Stomach (tissue), 9 donors: ENCODE results near the gene DYRK1B. TPM values are rescaled to one million over a fixed set of nuclear protein-coding genes. Genes with fewer than 3 reads are reported as not detected.

Source experiments
- DNase-seq, 2 donors: peaks; one replicate each; pipeline versions ENCODE4 v3.0.0 to v3.0.0-alpha.2; 2013 to 2019
- H3K27ac ChIP-seq, 5 donors: fragments of 200-600 bp in 4 of 5; sonication (generic) in 4 of 5; one replicate each; pipeline ENCODE4 v1.5.1; 2013 to 2019; ENCODE audit warnings: mild to moderate bottlenecking in 1 of 5, moderate library complexity in 1 of 5
- H3K27me3 ChIP-seq, 3 donors: fragments of 200-600 bp; sonication (generic); one replicate each; pipeline ENCODE4 v1.5.1; 2017 to 2019; ENCODE audit warnings: mixed run types in 1 of 3
- H3K36me3 ChIP-seq, 4 donors: fragments of 200-600 bp; sonication (generic); 1 replicate in 3 of 4; 2 replicates in 1 of 4; pipeline ENCODE4 v1.5.1; 2016 to 2019
- H3K4me1 ChIP-seq, 4 donors: fragments of 200-600 bp; sonication (generic); one replicate each; pipeline ENCODE4 v1.5.1; 2016 to 2019
- H3K4me3 ChIP-seq, 4 donors: fragments of 200-600 bp; sonication (generic) in 3 of 4; one replicate each; pipeline ENCODE4 v1.5.1; 2016 to 2019; ENCODE audit warnings: mild to moderate bottlenecking in 1 of 4
- H3K9me3 ChIP-seq, 4 donors: fragments of 200-600 bp; sonication (generic); one replicate each; pipeline ENCODE4 v1.5.1; 2016 to 2019
- EP300 ChIP-seq: sonication (generic); formaldehyde crosslinking; IDR thresholded peaks from one replicate; pipeline ENCODE4 v1.6.1; 2017; ENCODE audit warnings: antibody characterized with exemption
- POLR2A ChIP-seq, 4 donors: fragments of 450-650 bp; IDR thresholded peaks; one replicate each; pipeline ENCODE4 v1.6.1; 2016; ENCODE audit warnings: antibody characterized with exemption in 4 of 4, control low read depth in 2 of 4, mild to moderate bottlenecking in 1 of 4, moderate library complexity in 1 of 4
- POLR2AphosphoS5 ChIP-seq, 3 donors: sonication (generic); formaldehyde crosslinking; IDR thresholded peaks; one replicate each; pipeline ENCODE4 v1.6.1; 2016; ENCODE audit warnings: antibody characterized with exemption in 3 of 3
- WGBS, 5 donors: extraction: QIAGEN DNeasy Blood & Tissue Kit in 3 of 5; methylation state at CpG; one replicate each; pipeline versions ENCODE4 v1.1.5 to v1.1.7; 2013 to 2018; 5-methylcytosine and 5-hydroxymethylcytosine counted together
- intact Hi-C: fragments of 100-400 bp; cut with DNase I; formaldehyde crosslinking; loops from one replicate; pipeline ENCODE4 v1.15.1; 2023; ENCODE audit warnings: low total_unique reads
- polyA plus RNA-seq, 3 donors: library from polyadenylated mRNA; stranded (reverse); fragments of 200-250 nt; gene quantifications; one replicate each; pipeline ENCODE4 v1.2.3, GENCODE V29; 2013
- total RNA-seq, 5 donors: library from RNA; depleted of rRNA; stranded (reverse); fragments of >200 nt; gene quantifications; one replicate each; pipeline versions ENCODE4 v1.1.0 to v1.2.3, GENCODE V29; 2014 to 2016
- TF ChIP-seq, protein P1 (sequence below), 7 experiments: fragments of 450-650 bp in 4 of 7; fragments of 200-600 bp in 3 of 7; sonication (generic) in 3 of 7; IDR thresholded peaks; one replicate each; pipeline ENCODE4 v1.5.1; 2016 to 2019; ENCODE audit warnings: antibody characterized with exemption in 7 of 7, control low read depth in 2 of 7, mild to moderate bottlenecking in 1 of 7
- donor health status: healthy with polysubstance abuse.
- donor health status: Bipolar disorder and iron deficiency.
- donor health status: healthy.

DYRK1B gene
- total and polyA plus RNA-seq, 8 donors = 3.9 to 28.4 (median 9.9) TPM

DNA sequence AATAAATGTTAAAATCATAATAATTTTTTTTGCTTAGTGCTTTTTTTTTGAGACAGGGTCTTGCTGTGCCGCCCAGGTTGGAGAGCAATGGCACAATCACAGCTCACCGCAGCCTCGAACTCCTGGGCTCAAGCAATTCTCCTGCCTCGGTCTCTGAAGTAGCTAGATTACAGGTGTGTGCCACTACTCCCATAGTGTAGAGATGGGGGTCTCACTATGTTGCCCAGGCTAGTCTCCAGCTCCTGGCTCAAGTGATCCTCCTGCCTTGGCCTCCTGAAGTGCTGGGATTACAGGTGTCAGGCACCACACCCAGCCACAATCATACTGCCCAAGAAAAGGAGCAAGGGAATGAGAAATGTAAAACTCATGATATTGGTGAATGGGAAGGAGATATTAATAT is 7.1 kb upstream of the DYRK1B start:
- Histone ChIP-seq H3K27ac (no peak overlapping the region), H3K4me3 (no peak overlapping the region), H3K36me3 (peaks cover 42 to 46% (median 44%) of the 10 kb centered on the region in 4 donors), H3K4me1 (peaks cover 16 to 45% (median 35%) of the 10 kb centered on the region in 4 donors), H3K27me3 (no peaks in the 10 kb centered on the region), H3K9me3 (no peaks in the 10 kb centered on the region)
- intact Hi-C loops = no loop called here
- 93 to 97% (median 94%) methylated on average over 4 of the region's 4 CpGs for WGBS, 5 donors
- TF ChIP-seq POLR2A (IDR thresholded peaks at IDR 0.05) (no peak), EP300 (no peak), POLR2AphosphoS5 (IDR thresholded peaks at IDR 0.05) (no peak)
- TF ChIP-seq, protein P1, sequence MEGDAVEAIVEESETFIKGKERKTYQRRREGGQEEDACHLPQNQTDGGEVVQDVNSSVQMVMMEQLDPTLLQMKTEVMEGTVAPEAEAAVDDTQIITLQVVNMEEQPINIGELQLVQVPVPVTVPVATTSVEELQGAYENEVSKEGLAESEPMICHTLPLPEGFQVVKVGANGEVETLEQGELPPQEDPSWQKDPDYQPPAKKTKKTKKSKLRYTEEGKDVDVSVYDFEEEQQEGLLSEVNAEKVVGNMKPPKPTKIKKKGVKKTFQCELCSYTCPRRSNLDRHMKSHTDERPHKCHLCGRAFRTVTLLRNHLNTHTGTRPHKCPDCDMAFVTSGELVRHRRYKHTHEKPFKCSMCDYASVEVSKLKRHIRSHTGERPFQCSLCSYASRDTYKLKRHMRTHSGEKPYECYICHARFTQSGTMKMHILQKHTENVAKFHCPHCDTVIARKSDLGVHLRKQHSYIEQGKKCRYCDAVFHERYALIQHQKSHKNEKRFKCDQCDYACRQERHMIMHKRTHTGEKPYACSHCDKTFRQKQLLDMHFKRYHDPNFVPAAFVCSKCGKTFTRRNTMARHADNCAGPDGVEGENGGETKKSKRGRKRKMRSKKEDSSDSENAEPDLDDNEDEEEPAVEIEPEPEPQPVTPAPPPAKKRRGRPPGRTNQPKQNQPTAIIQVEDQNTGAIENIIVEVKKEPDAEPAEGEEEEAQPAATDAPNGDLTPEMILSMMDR (IDR thresholded peaks at IDR 0.05) = no peak
- no peak for DNase-seq

GRCh38 chr19:39840492-39840891 is 6.5 kb upstream of the DYRK1B start:
- no peak for DNase-seq
- TF ChIP-seq, protein P1 (IDR thresholded peaks at IDR 0.05) = no peak
- no peak for TF ChIP-seq POLR2A (IDR thresholded peaks at IDR 0.05)
- TF ChIP-seq EP300 = no peak
- TF ChIP-seq POLR2AphosphoS5 (IDR thresholded peaks at IDR 0.05) = no peak
- Histone ChIP-seq H3K9me3 (no peaks in the 10 kb centered on the region), H3K27ac (no peak overlapping the region), H3K4me1 (peaks cover 15 to 42% (median 31%) of the 10 kb centered on the region in 4 donors), H3K4me3 (no peak overlapping the region), H3K27me3 (no peaks in the 10 kb centered on the region), H3K36me3 (peaks cover 48 to 52% (median 49%) of the 10 kb centered on the region in 4 donors)
- intact Hi-C loops = no loop called here
- 91 to 94% (median 92%) methylated on average over 17 of the region's 17 CpGs for WGBS, 5 donors

DNA sequence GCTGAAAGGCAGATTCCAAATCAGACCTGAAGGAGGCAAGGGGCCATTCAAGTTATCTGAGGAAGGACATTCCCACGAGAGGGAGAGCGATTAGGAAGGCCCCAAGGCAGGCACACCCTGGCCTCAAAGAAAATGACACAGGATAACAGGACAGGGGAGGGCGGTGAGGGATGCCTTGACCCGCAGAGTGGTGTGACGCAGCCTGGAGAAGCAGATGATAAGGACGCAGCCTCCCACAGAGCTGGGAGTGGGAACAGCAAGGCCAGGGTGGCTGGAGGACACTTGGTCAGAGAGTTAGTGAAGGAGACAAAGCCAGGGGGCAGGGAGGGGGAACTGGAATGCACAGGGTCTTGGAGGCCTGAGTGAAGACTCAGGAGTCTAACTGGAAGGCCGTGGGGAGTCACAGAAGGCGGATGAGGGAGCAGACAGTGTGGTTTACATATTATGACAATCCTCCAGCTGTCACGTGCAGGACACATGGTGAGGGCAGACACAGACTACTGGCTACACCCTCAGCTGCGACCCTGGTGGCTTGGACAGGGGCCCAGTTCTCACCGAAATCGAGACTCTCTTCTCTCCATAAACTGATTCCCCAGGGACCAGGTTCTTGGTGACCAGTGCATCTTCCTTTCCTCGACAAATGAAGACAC is 5.8 kb upstream of the DYRK1B start:
- H3K36me3 ChIP-seq = peaks cover 49 to 59% (median 56%) of the 10 kb centered on the region in 4 donors
- intact Hi-C loops = no loop called here

GRCh38 chr19:39838569-39838968 is 4.6 kb upstream of the DYRK1B start:
- TF ChIP-seq POLR2AphosphoS5 (IDR thresholded peaks at IDR 0.05) (no peak), POLR2A (IDR thresholded peaks at IDR 0.05) (no peak), EP300 (no peak)
- TF ChIP-seq, protein P1 (IDR thresholded peaks at IDR 0.05) = no peak
- no peak overlapping the region for H3K4me3 ChIP-seq
- WGBS, 5 donors = 76 to 87% (median 82%) methylated on average over 4 of the region's 4 CpGs
- DNase-seq = no peak
- H3K27me3 ChIP-seq = no peaks in the 10 kb centered on the region
- H3K4me1 ChIP-seq = peaks cover 10 to 28% (median 20%) of the 10 kb centered on the region in 4 donors
- H3K9me3 ChIP-seq = no peaks in the 10 kb centered on the region
- intact Hi-C loops = no loop called here
- peaks cover 49 to 63% (median 61%) of the 10 kb centered on the region in 4 donors for H3K36me3 ChIP-seq
- no peak overlapping the region for H3K27ac ChIP-seq

More for the DNA sequence above, 5.8 kb upstream of the DYRK1B start:
- peaks cover 8 to 35% (median 24%) of the 10 kb centered on the region in 4 donors for H3K4me1 ChIP-seq
- 79 to 85% (median 84%) methylated on average over 13 of the region's 13 CpGs for whole genome bisulfite sequencing, 5 donors
- TF ChIP-seq EP300 = no peak
- TF ChIP-seq, protein P1 (IDR thresholded peaks at IDR 0.05) = no peak
- no peak for TF ChIP-seq POLR2A (IDR thresholded peaks at IDR 0.05)
- no peak for TF ChIP-seq POLR2AphosphoS5 (IDR thresholded peaks at IDR 0.05)
- no peak overlapping the region for H3K4me3 ChIP-seq
- DNase-seq = no peak
- H3K27ac ChIP-seq = no peak overlapping the region
- H3K9me3 ChIP-seq = no peaks in the 10 kb centered on the region
- no peaks in the 10 kb centered on the region for H3K27me3 ChIP-seq
